ENCODE measurements around the gene CD79A. TPM values are rescaled to one million over a fixed set of nuclear protein-coding genes. Genes with fewer than 3 reads are reported as not detected.

Gene CD79A
- total RNA-seq, 4 donors from 2014 or later, result 0.72 to 1.8 TPM; not detected in 2

DNA sequence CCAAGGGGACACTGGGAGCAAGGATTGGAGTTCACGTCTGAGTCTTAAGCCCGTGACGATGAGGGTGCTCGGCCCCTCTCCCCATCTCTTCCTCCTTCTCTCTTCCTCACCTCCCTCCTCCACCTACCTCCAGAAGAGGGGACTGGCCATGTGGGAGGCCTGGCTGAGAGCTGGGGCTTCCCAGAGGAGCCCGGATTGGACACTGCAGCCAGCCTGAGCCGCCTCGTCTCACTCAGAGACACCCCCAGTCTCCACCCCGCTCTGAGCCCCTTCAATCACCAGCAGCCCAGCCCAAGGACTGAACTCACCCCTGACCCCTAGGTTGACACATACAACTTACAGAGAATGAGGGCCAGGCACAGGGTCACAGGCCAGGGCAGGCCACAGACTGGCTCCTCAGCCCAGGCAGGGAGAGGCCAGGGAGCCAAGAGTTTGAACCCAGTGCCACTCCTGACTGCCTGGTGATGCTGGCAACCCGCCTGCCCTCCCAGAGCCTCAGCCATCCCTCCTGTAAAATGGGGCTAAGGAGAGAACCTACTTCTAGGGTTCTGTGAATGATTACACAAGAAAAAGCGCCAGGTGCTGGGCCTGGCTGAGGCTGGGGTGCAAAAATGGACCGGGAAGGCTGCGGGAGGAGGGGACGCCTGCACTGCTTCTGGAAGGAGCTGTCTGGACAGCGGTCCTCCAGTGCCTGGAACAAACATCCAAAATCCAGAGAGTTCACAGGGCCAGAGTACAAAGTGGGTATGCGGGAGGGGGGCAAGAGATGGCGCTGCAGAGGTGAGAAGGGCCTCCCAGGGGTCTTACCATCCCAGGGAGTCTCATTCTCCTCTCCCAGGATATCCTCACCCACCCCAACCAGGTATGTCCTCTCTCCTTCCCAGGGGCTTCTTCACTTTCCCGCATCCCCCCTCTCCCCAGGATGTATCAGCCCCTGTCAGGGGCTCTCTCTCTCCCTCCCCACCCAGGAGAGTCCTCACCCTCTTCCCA lies 1.1 kb downstream of the CD79A start:
- no peak for ATAC-seq (ENCODE audit: low FRiP score)
- no peak for DNase-seq (ENCODE audit: low spot score)
- no peak for TF ChIP-seq CTCF (IDR thresholded peaks at IDR 0.05)

DNA sequence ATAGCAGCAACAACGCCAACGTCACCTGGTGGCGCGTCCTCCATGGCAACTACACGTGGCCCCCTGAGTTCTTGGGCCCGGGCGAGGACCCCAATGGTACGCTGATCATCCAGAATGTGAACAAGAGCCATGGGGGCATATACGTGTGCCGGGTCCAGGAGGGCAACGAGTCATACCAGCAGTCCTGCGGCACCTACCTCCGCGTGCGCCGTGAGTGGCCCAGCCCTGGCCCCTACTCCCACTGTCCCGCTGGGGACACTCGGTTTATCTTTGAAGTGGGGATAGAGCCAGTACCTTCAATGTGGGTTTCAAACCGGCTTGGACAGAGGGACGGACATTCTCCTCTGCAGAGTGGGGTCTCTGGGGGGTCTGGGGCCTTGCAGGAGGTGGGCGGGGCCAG lies 2.0 kb downstream of the CD79A start:
- DNase-seq (ENCODE audit: low spot score), result no peak
- no peak for ATAC-seq (ENCODE audit: low FRiP score)
- TF ChIP-seq CTCF (IDR thresholded peaks at IDR 0.05), result no peak

GRCh38 chr19:41879670-41880328 lies 2.7 kb downstream of the CD79A start:
- no peak for TF ChIP-seq CTCF (IDR thresholded peaks at IDR 0.05)
- no peak for DNase-seq (ENCODE audit: low spot score)
- no peak for ATAC-seq (ENCODE audit: low FRiP score)

GRCh38 chr19:41880329-41880708 lies 3.2 kb downstream of the CD79A start:
- DNase-seq (ENCODE audit: low spot score) (no peak), ATAC-seq (ENCODE audit: low FRiP score) (no peak)
- no peak for TF ChIP-seq CTCF (IDR thresholded peaks at IDR 0.05)

DNA sequence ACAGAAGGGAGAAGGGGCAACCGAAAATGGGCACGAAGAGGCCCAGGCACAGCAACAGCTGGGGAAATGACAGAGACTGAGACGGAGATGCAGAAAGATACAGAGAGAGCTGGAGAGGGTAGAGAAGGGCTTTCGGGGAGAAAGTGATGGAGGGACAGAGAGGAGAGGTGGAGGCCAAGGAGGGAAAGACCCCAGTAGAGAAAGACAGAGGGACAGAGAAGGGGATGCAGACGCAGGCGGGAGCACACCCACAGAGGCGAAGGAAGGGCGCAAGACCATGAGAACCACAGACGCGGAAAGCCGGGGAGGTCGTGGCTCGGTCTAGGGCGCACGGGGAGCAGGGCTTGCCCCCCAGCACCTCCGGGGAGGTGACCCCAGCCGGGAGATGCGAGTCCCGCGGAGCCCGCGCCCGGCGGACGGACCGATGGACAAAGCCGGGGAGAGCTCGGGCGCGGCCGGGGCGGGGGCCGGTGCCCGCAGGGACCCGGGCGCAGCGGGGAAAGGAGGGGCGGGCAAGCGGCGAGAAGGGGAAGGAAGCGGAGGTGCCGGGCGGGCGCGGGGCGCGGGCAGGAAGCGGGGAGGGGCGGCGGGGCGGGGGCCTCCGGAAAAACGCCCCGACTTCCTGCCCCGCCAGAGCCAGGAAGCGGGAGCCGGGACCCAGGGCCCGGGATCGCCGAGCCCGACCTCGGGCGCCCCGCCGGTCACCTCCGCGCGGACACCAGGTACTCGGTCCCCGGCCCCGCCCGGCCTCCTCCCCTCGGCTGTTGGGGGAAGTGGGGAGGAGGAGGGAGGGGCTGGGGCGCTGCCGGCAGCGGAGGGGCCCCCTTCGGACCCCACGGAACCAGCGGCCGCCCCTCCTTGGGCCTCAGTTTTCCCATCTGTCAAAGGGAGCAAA lies 5.7 kb downstream of the CD79A start, which contains the start of gene ARHGEF1:
TSS of gene ARHGEF1 (plus strand) at position 617 of the 895 bp plus-strand sequence. CDS start 4,899 bp downstream, outside the sequence.
- ATAC-seq (ENCODE audit: low FRiP score) (peak; percentile 42), DNase-seq (ENCODE audit: low spot score) (no peak)
- no peak for TF ChIP-seq CTCF (IDR thresholded peaks at IDR 0.05)

- no peak for ATAC-seq (ENCODE audit: low FRiP score)
- TF ChIP-seq CTCF (IDR thresholded peaks at IDR 0.05), result no peak
- DNase-seq (ENCODE audit: low spot score), result no peak
Observed at GRCh38 chr19:41883463-41883820, 6.4 kb downstream of the CD79A start.
